Posterior vena cava (tissue), 2 donors: Measurements from ENCODE around the gene MRGPRE. TPM values are rescaled to one million over a fixed set of nuclear protein-coding genes. Genes with fewer than 3 reads are reported as not detected.
"Not testable (repeated sequence)": the region's sequence is repeated elsewhere in the genome, so short reads cannot be mapped to it uniquely, and the experiment has no call there.

Experiments used
- DNase-seq: peaks from one replicate; pipeline ENCODE4 v3.0.0-alpha.2; 2020; ENCODE audit warnings: low spot score
- intact Hi-C, 2 donors: fragments of 100-400 bp; cut with DNase I; formaldehyde crosslinking; loops; one replicate each; pipeline versions ENCODE4 v1.14.1 to v1.14.2; 2022 to 2023
- long read RNA-seq, 2 donors: library from polyadenylated mRNA; unstranded; transcript quantifications; one replicate each; pipeline ENCODE4 v2.0.0, GENCODE V29; 2020 to 2021
- total RNA-seq, 2 donors: library from RNA; stranded (reverse); fragmentation: NEBNext Ultra II Directional; extraction: Animal tissue kit (Norgen Biotek cat#: 25700); gene quantifications; one replicate each; pipeline ENCODE4 v1.2.1, GENCODE V29; 2021
- donor health status: DM: yes; HTN: yes; CAD: no.
- donor health status: DM: yes; HTN: yes; CAD: no.

The MRGPRE gene
- total RNA-seq = under 1 TPM in 1 of 2 donors, not detected in 1; 0.62 TPM
- long read RNA-seq, donor 1 = 0 reads
- long read RNA-seq, donor 2 = 0 reads

GRCh38 chr11:3231851-3232744, at the start of gene MRGPRE:
Gene MRGPRE, minus strand, starts transcription at chr11:3232417. Its CDS starts 3,618 bp downstream, at chr11:3228799.
- intact Hi-C loops = no loop called here
- DNase-seq = peak; percentile 77

- intact Hi-C loops, DNase-seq: not testable (repeated sequence)
Observed at GRCh38 chr11:3281146-3281545, 48.9 kb upstream of the MRGPRE start.

GRCh38 chr11:3280662-3281061, 48.4 kb upstream of the MRGPRE start:
- intact Hi-C loops = not testable (repeated sequence)

GRCh38 chr11:3278922-3279321, 46.7 kb upstream of the MRGPRE start:
- intact Hi-C loops, DNase-seq: not testable (repeated sequence)

More at GRCh38 chr11:3280662-3281061, 48.4 kb upstream of the MRGPRE start:
- not testable (repeated sequence) for DNase-seq

- intact Hi-C loops, DNase-seq: not testable (repeated sequence)
Observed at GRCh38 chr11:3273629-3274028, 41.4 kb upstream of the MRGPRE start.

- DNase-seq = peak; percentile 22
- intact Hi-C loops = not testable (repeated sequence)
Observed at GRCh38 chr11:3262548-3262947, 30.3 kb upstream of the MRGPRE start.

- intact Hi-C loops, DNase-seq: not testable (repeated sequence)
Observed at GRCh38 chr11:3261831-3262230, 29.6 kb upstream of the MRGPRE start.

GRCh38 chr11:3257509-3257908, 25.3 kb upstream of the MRGPRE start:
- DNase-seq, intact Hi-C loops: not testable (repeated sequence)

GRCh38 chr11:3255241-3255640, 23.0 kb upstream of the MRGPRE start:
- DNase-seq, intact Hi-C loops: not testable (repeated sequence)

- DNase-seq, intact Hi-C loops: not testable (repeated sequence)
Observed at GRCh38 chr11:3254773-3255172, 22.6 kb upstream of the MRGPRE start.

- DNase-seq = no peak
- intact Hi-C loops = no loop called here
Observed at GRCh38 chr11:3245071-3245470, 12.9 kb upstream of the MRGPRE start.

GRCh38 chr11:3243880-3244279, 11.7 kb upstream of the MRGPRE start:
- intact Hi-C loops = no loop called here
- DNase-seq = no peak

GRCh38 chr11:3237119-3237518, 4.9 kb upstream of the MRGPRE start:
- intact Hi-C loops = no loop called here
- no peak for DNase-seq

GRCh38 chr11:3234846-3235245, 2.6 kb upstream of the MRGPRE start:
- intact Hi-C loops = no loop called here
- peak; percentile 48 for DNase-seq

- DNase-seq = no peak
- intact Hi-C loops = no loop called here
Observed at GRCh38 chr11:3232956-3233355, 739 bp upstream of the MRGPRE start.

GRCh38 chr11:3231550-3231850, 717 bp downstream of the MRGPRE start:
- DNase-seq = no peak
- intact Hi-C loops = no loop called here

GRCh38 chr11:3230636-3231549, 1.3 kb downstream of the MRGPRE start:
- no peak for DNase-seq
- intact Hi-C loops = no loop called here

GRCh38 chr11:3229673-3230630, 2.3 kb downstream of the MRGPRE start:
- intact Hi-C loops = loop anchor here in 1 of 2 donors (10.0 kb wide), 1 partner anchor 185 kb away; no protein-coding TSS in a partner anchor
- DNase-seq = no peak

- DNase-seq = no peak
- intact Hi-C loops = loop anchor here in 1 of 2 donors (10.0 kb wide), 1 partner anchor 184 kb away; no protein-coding TSS in a partner anchor
Observed at GRCh38 chr11:3228445-3228829, 3.8 kb downstream of the MRGPRE start.
